DMS53 treated with DMSO at 0.1 percent for 48 hours (cell line): ENCODE data around the gene PRPH.
A peak's percentile ranks its signal among the peaks of the same experiment; 100 is the strongest.
"Not testable (repeated sequence)": the region's sequence is repeated elsewhere in the genome, so short reads cannot be mapped to it uniquely, and the experiment has no call there.

ENCODE experiments used
- DNase-seq: peaks from one replicate; lab custom pipeline; 2025; ENCODE audit not compliant: unreplicated experiment; lab: John Stamatoyannopoulos, UW

The PRPH gene

GRCh38 chr12:49295082-49295936 is at the start of gene PRPH:
Gene PRPH (plus strand): TSS chr12:49295147. CDS start chr12:49295201, 54 bp downstream.
- DNase-seq = no peak

GRCh38 chr12:49251357-49251756 is 43.6 kb upstream of the PRPH start:
- DNase-seq = no peak

DNA sequence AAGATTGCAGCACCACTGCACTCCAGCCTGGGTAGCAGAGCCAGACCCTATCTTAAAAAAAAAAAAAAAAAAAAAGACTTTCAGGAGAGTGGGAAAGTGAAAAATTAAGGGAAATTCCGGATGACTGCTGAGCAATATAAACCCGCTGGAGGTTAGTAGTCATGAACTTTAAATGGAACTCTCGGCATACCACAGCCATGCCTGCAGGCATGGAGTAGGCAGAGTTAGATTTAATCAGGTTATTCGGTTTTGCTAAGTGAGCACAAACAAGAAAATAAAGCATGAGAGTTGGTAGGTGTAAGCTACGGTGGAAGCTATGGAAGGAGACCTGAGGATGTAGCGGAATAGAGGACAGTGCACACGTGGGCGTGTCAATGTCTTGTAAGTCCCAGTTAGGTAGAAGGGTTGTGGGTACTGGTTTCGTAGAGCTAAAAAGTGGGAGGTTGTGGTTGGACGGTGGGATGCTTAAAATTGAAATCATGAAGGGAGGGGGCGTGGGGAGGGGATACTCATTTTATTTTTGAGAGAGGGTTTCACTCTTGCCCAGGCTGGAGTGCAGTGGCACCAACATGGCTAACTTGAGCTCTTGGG is 41.8 kb upstream of the PRPH start:
- DNase-seq = no peak

- not testable (repeated sequence) for DNase-seq
Measured at GRCh38 chr12:49255456-49255855, 39.5 kb upstream of the PRPH start.

GRCh38 chr12:49255857-49256637 is 38.9 kb upstream of the PRPH start:
- DNase-seq = no peak

DNA sequence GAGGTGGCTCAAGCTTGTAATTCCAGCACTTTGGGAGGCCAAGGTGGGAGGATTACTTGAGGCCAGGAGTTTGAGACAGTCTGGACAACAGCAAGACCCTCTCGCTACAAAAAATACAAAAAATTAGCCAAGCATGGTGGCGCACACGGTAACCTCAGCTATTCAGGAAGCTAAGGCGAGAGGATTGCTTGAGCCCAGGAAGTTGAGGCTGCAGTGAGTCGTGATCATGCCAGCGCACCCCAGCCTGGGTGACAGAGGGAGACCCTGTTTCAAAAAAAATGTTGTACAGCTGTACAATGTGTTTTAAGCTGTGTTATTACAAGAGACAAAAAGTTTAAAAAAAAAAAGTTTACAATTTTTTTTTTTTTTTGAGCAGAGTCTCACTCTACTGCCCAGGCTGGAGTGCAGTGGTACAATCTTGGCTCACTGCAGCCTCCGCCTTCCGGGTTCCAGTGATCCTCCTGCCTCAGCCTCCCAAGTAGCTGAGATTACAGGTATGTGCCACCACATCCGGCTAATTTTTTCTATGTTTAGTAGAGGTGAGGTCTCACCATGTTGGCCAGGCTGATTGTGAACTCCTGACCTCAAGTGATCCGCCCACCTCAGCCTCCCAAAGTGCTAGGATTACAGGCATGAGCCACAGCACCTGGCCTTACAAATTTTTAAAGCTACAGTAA is 37.3 kb upstream of the PRPH start:
- not testable (repeated sequence) for DNase-seq

DNA sequence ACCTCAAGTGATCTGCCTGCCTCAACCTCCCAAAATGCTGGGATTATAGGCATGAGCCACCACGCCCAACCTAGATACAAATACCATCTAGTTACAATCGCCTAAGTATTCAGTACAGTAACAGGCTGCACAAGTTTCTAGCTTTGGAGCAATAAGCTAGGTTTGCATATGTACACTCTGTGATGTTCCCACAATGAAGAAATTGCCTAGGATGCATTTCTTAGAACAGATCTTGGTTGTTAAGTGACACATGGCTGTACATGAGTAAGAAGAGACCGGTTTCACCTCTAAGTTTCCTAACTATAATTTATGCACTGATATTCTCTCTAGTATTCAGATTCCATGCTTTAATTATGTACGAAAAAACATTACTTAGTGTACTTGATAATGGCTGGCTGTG is 35.5 kb upstream of the PRPH start:
- no peak for DNase-seq

DNA sequence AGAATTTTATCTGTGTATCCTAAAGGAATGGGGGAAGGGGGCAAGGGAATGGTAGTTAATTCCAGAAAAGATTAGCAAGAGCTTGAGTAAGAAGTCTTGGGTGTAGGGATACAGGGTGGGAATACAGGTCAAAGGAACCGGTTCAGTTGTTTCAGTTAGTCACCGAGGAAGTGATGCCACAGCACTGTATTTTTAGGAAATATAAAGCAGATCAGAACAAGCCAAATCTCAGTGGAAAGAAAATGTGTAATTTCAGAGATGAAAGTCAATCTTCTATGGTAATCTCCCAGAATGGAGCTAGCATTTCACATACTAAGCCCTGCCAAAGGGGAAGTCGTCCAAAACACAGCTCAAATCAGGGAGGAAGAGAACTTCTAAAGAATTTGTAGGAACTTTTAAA is 34.8 kb upstream of the PRPH start:
- DNase-seq = no peak

DNA sequence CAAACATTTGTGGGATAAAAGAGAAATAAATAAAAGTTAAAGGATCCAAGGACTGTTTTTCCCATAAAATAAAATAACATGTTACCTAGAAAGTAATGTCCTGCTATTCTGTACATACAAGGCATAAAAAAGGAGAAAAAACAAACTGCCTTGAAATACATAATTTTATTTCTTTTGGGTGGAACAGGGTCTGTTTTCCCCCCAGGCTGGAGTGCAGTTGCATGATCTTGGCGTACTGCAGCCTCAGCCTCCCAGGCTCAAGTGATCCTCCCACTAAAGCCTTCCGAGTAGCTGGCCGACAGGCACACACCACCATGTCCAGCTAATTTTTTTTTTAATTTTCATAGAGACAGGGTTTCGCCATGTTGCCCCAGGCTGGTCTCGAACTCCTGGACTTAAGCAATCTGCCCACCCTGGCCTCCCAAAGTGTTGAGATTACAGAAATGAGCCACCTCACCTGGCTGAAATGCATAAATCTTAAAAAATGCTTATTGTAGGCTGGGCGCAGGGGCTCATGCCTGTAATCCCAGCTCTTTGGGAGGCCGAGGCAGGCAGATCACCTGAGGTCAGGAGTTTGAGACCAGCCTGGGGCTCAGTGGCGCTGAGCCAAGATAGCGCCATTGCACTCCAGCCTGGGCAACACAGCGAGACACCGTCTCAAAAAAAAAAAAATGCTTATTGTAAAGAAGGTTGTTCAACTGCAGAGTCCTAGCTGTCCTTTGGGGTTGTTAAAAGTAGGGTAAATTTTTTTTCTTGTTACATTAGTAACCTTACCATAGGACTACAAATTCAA is 34.2 kb upstream of the PRPH start:
- no peak for DNase-seq

GRCh38 chr12:49261721-49262120 is 33.2 kb upstream of the PRPH start:
- no peak for DNase-seq

- no peak for DNase-seq
Measured at GRCh38 chr12:49263400-49263763, 31.6 kb upstream of the PRPH start.

- DNase-seq = peak; percentile 69
Measured at GRCh38 chr12:49264466-49264872, 30.5 kb upstream of the PRPH start.

GRCh38 chr12:49264873-49265792 is 29.8 kb upstream of the PRPH start, which contains the start of gene TUBA1C:
Gene TUBA1C (plus strand): TSS chr12:49265082. CDS start chr12:49265182, 100 bp downstream.
- peak; percentile 89 for DNase-seq

DNA sequence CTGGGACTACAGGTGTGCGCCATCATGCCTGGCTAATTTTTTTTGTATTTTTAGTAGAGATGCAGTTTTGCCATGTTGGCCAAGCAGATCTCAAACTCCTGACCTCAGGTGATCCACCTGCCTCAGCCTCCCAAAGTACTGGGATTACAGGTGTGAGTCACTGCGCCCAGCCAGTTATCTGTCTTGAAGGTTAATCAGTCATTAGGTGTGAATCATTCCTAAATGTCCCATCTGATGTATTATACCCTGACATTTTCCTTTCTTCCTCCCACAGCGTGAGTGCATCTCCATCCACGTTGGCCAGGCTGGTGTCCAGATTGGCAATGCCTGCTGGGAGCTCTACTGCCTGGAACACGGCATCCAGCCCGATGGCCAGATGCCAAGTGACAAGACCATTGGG is 25.8 kb upstream of the PRPH start:
- not testable (repeated sequence) for DNase-seq

DNA sequence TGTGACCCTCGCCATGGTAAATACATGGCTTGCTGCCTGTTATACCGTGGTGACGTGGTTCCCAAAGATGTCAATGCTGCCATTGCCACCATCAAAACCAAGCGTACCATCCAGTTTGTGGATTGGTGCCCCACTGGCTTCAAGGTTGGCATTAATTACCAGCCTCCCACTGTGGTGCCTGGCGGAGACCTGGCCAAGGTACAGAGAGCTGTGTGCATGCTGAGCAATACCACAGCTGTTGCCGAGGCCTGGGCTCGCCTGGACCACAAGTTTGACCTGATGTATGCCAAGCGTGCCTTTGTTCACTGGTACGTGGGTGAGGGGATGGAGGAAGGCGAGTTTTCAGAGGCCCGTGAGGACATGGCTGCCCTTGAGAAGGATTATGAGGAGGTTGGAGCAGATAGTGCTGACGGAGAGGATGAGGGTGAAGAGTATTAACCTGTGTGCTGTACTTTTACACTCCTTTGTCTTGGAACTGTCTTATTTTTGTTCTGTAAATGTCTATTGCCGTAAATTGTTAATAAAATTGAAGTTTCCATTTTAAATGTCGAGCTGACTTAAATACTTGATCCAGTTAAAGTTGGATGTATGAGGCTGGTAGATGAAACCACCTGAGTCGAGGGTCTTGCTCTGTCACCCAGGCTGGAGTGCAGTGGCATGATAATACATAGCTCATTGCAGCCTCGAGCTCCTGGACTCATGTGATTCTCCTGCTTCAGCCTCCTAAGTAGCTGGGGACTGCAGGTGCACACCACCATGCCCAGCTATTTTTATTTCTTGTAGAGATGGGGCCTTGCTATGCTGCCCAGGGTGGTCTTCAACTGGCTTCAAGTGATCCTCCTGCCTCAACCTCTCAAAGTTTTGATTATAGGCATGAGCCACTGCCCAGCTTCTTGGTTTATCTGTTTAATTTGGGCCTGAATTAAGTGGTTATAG is 21.9 kb upstream of the PRPH start:
- no peak for DNase-seq

GRCh38 chr12:49273726-49274395 is 21.1 kb upstream of the PRPH start:
- DNase-seq = no peak

DNA sequence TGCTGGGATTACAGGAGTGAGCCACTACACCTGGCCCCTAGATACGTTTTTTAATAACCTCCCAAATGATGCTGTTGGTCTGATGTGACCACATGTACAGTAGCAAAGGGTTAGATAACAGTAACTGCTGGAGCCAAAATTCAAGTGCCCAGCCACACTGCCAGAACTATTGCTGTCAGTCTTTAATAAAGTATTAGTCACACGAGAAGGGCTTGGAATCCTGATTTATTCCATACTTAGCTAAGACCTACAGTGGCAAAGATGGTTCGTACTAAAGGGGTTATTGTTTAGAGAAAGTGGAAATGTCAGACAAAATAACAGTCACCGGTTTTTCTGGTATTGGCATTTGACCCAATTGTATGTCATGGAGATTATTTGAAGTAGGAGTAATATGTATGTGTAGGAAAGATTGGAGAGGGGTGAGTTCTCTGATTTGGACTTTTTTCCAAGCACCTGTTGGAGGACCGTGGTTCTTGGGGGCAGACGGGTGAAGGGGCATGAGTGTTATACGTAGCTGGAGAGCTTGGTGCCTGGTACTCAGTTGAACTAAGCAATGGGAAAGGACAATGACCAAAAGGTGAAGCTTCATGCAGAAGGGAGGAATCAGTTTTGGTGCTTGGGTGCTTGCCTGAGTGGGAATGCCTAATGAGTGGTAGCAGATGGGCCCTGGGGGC is 20.4 kb upstream of the PRPH start:
- DNase-seq = no peak
